MM.1S (cell line): ENCODE data around the gene CCNK.

Experiments used
- DNase-seq: peaks from one replicate; pipeline ENCODE4 v3.0.0-alpha.2; 2015
- H2AFZ ChIP-seq: fragments of 300-600 bp; sonication (generic); 2 replicates; pipeline ENCODE4 v1.6.0; 2016; ENCODE audit warnings: antibody characterized with exemption, low read length
- H3F3A ChIP-seq: fragments of 300-600 bp; sonication (generic); 2 replicates; pipeline ENCODE4 v1.6.1; 2016; ENCODE audit warnings: mild to moderate bottlenecking, antibody characterized with exemption, low read length, moderate library complexity, mixed read lengths; ENCODE audit not compliant: insufficient read depth
- H3K27ac ChIP-seq: fragments of 300-600 bp; sonication (generic); 2 replicates; pipeline ENCODE4 v1.5.1; 2016; ENCODE audit warnings: mild to moderate bottlenecking, low read length
- H3K27me3 ChIP-seq: fragments of 300-600 bp; sonication (generic); replicated peaks from 2 replicates; pipeline ENCODE4 v1.6.0; 2016; ENCODE audit warnings: low read length; ENCODE audit not compliant: insufficient read depth
- H3K36me3 ChIP-seq: fragments of 300-600 bp; sonication (generic); replicated peaks from 2 replicates; pipeline ENCODE4 v1.6.1; 2016; ENCODE audit warnings: mild to moderate bottlenecking, low read length, mixed read lengths; ENCODE audit not compliant: insufficient read depth
- H3K4me1 ChIP-seq: fragments of 300-600 bp; sonication (generic); 2 replicates; pipeline ENCODE4 v1.6.1; 2016; ENCODE audit warnings: low read length, mixed read lengths
- H3K4me2 ChIP-seq: fragments of 300-600 bp; sonication (generic); 2 replicates; pipeline ENCODE4 v1.6.0; 2016; ENCODE audit warnings: low read depth, low read length
- H3K4me3 ChIP-seq: fragments of 300-600 bp; sonication (generic); 2 replicates; pipeline ENCODE4 v1.5.1; 2016; ENCODE audit warnings: low read length, mixed read lengths
- H3K79me2 ChIP-seq: fragments of 300-600 bp; sonication (generic); 2 replicates; pipeline ENCODE4 v1.6.1; 2016; ENCODE audit warnings: mixed run types, low read length, mixed read lengths
- H3K9ac ChIP-seq: fragments of 300-600 bp; sonication (generic); 2 replicates; pipeline ENCODE4 v1.6.1; 2016; ENCODE audit warnings: low read length, mixed read lengths
- H3K9me2 ChIP-seq: fragments of 300-600 bp; sonication (generic); replicated peaks from 2 replicates; pipeline ENCODE4 v1.6.1; 2016; ENCODE audit warnings: mild to moderate bottlenecking, low read length, mixed read lengths; ENCODE audit not compliant: insufficient read depth
- H3K9me3 ChIP-seq: fragments of 300-600 bp; sonication (generic); replicated peaks from 2 replicates; pipeline ENCODE4 v1.6.1; 2016; ENCODE audit warnings: mild to moderate bottlenecking, low read length, mixed read lengths; ENCODE audit not compliant: insufficient read depth
- H4K20me1 ChIP-seq: fragments of 300-600 bp; sonication (generic); 2 replicates; pipeline ENCODE4 v1.6.1; 2016; ENCODE audit warnings: mild to moderate bottlenecking, low read length, moderate library complexity, mixed read lengths; ENCODE audit not compliant: insufficient read depth
- EZH2 ChIP-seq: fragments of 300-600 bp; sonication (generic); optimal IDR thresholded peaks from 2 replicates; pipeline ENCODE3; 2017; ENCODE audit warnings: low read depth, mild to moderate bottlenecking, antibody characterized with exemption, low read length, mixed read lengths
- EZH2phosphoT487 ChIP-seq: fragments of 300-600 bp; sonication (generic); IDR thresholded peaks from 2 replicates; pipeline ENCODE4 v1.6.1; 2018; ENCODE audit warnings: antibody characterized with exemption, low read length
- TF ChIP-seq, protein P1 (sequence below): fragments of 300-600 bp; sonication (generic); IDR thresholded peaks from 2 replicates; pipeline ENCODE4 v1.5.1; 2016; ENCODE audit warnings: antibody characterized with exemption, low read length, mixed read lengths

The CCNK gene

DNA sequence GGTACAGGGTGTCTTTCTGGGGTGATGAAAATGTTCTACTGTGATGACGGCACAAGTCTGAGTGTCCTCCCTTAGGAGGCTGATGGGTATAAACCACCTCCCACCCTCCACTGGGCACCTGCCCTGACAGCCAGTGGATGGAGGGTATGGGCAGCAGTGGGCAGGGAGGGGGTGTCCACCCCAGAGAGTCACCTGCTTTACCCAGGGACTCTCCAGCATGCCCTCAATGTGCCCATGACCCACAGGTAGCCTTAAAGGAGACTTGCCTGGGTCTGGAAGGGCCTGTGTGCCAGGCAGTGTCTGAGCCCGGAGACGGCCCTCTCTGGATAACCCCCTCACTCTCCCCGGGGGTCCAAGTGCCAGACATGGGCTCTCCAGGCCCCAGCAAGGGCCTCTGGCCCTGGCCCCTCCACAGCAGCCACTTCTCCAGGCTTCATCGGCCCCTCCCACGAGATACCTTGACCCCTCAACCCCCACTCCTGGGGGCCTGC lies 38.8 kb downstream of the CCNK start:
- Histone ChIP-seq H3K27me3 (no peaks in the 10 kb centered on the region), H3K4me2 (no peak overlapping the region), H3K27ac (no peak overlapping the region), H2AFZ (no peak overlapping the region), H3K79me2 (no peaks in the 10 kb centered on the region), H3K9ac (no peak overlapping the region), H3F3A (no peaks in the 10 kb centered on the region), H3K36me3 (no peaks in the 10 kb centered on the region), H3K4me3 (no peak overlapping the region), H3K4me1 (no peaks in the 10 kb centered on the region), H3K9me3 (no peaks in the 10 kb centered on the region), H3K9me2 (no peaks in the 10 kb centered on the region), H4K20me1 (no peaks in the 10 kb centered on the region)
- DNase-seq = no peak
- TF ChIP-seq EZH2 (no peak), EZH2phosphoT487 (no peak)
- TF ChIP-seq, protein P1, sequence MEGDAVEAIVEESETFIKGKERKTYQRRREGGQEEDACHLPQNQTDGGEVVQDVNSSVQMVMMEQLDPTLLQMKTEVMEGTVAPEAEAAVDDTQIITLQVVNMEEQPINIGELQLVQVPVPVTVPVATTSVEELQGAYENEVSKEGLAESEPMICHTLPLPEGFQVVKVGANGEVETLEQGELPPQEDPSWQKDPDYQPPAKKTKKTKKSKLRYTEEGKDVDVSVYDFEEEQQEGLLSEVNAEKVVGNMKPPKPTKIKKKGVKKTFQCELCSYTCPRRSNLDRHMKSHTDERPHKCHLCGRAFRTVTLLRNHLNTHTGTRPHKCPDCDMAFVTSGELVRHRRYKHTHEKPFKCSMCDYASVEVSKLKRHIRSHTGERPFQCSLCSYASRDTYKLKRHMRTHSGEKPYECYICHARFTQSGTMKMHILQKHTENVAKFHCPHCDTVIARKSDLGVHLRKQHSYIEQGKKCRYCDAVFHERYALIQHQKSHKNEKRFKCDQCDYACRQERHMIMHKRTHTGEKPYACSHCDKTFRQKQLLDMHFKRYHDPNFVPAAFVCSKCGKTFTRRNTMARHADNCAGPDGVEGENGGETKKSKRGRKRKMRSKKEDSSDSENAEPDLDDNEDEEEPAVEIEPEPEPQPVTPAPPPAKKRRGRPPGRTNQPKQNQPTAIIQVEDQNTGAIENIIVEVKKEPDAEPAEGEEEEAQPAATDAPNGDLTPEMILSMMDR = no peak

DNA sequence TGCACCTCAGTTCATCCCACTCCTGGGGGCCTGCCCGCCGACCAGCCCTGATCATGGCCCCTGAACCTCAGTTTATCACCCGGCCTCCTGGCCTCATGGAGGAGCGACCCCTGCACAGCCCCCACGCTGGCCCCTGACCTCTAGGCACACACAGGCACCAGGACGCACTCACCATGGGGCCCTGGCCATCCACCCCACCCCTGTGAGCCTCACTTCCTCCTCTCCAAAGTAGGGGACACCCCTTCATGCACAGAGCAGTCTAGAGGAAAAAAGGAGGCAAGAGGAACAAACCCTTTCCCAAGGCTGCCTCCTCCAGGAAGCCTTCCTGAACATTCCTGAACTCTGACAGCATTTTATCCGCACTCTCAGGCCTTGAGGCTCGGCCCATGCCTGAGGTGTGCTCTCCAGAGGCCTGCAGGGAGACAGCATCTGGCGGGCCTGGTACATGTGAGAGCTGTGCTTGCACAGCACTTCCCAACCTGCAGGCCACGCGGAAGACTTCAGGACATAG lies 39.4 kb downstream of the CCNK start:
- Histone ChIP-seq H3K4me1 (no peaks in the 10 kb centered on the region), H3K79me2 (no peaks in the 10 kb centered on the region), H3K4me3 (no peak overlapping the region), H4K20me1 (no peaks in the 10 kb centered on the region), H3K36me3 (no peaks in the 10 kb centered on the region), H3F3A (no peaks in the 10 kb centered on the region), H3K9me2 (no peaks in the 10 kb centered on the region), H3K9ac (no peak overlapping the region), H3K27ac (no peak overlapping the region), H3K4me2 (no peak overlapping the region), H2AFZ (no peak overlapping the region), H3K9me3 (no peaks in the 10 kb centered on the region), H3K27me3 (no peaks in the 10 kb centered on the region)
- no peak for DNase-seq
- TF ChIP-seq EZH2phosphoT487 = no peak
- TF ChIP-seq, protein P1 = no peak
- TF ChIP-seq EZH2 = no peak

GRCh38 chr14:99521176-99522024 lies 40.2 kb downstream of the CCNK start:
- DNase-seq = no peak
- Histone ChIP-seq H4K20me1 (no peaks in the 10 kb centered on the region), H2AFZ (no peak overlapping the region), H3K36me3 (no peaks in the 10 kb centered on the region), H3F3A (no peaks in the 10 kb centered on the region), H3K9me3 (no peaks in the 10 kb centered on the region), H3K4me2 (no peak overlapping the region), H3K79me2 (no peaks in the 10 kb centered on the region), H3K4me3 (no peak overlapping the region), H3K9me2 (no peaks in the 10 kb centered on the region), H3K9ac (no peak overlapping the region), H3K27me3 (no peaks in the 10 kb centered on the region), H3K4me1 (no peaks in the 10 kb centered on the region), H3K27ac (no peak overlapping the region)
- TF ChIP-seq EZH2 (no peak), EZH2phosphoT487 (no peak)
- TF ChIP-seq, protein P1 = no peak
